OCI-LY7 (cell line): ENCODE data around the gene COL18A1. TPM values are rescaled to one million over a fixed set of nuclear protein-coding genes. Genes with fewer than 3 reads are reported as not detected.

Experiments used
- BruUV-seq: library from RNA; stranded (reverse); fragments of 400-500 nt; replicated peaks from 2 replicates; lab custom pipeline; 2021; lab: Mats Ljungman, UMichigan
- CTCF ChIA-PET: fragments of 300-600 bp; sonication (Branson Sonifier 250); formaldehyde crosslinking; loops from one replicate; lab custom pipeline; 2022; ENCODE audit warnings: antibody characterized with exemption; ENCODE audit not compliant: unreplicated experiment; lab: Charles Lee
- POLR2A ChIA-PET: fragments of 300-600 bp; sonication (Branson Sonifier 250); formaldehyde crosslinking; loops from one replicate; lab custom pipeline; 2022; ENCODE audit warnings: antibody characterized with exemption; lab: Charles Lee
- DNase-seq: peaks from one replicate; pipeline ENCODE4 v3.0.0-alpha.2; 2015; ENCODE audit warnings: low spot score
- H2AFZ ChIP-seq: fragments of 200-600 bp; sonication (generic), shearing (Covaris generic); 2 replicates; pipeline ENCODE4 v1.6.1; 2014; ENCODE audit warnings: mild to moderate bottlenecking, antibody characterized with exemption, low read length, moderate library complexity
- H3K27ac ChIP-seq: fragments of 200-600 bp; sonication (generic); 2 replicates; pipeline ENCODE4 v1.5.1; 2014; ENCODE audit warnings: mixed run types, low read depth, mild to moderate bottlenecking, moderate library complexity, low read length, inconsistent platforms; ENCODE audit not compliant: poor library complexity, severe bottlenecking
- H3K36me3 ChIP-seq: fragments of 200-600 bp; sonication (generic); 2 replicates; pipeline ENCODE4 v1.6.1; 2014; ENCODE audit warnings: mild to moderate bottlenecking, antibody characterized with exemption, low read length, moderate library complexity, mixed read lengths; ENCODE audit not compliant: insufficient read depth
- H3K4me1 ChIP-seq: fragments of 200-600 bp; sonication (generic); 2 replicates; pipeline ENCODE4 v1.5.1; 2014; ENCODE audit warnings: mild to moderate bottlenecking, low read length; ENCODE audit not compliant: insufficient read depth, poor library complexity, severe bottlenecking
- H3K4me2 ChIP-seq: fragments of 200-600 bp; sonication (generic); 2 replicates; pipeline ENCODE4 v1.6.1; 2014; ENCODE audit warnings: mild to moderate bottlenecking, low read length
- H3K4me3 ChIP-seq: fragments of 200-600 bp; sonication (generic); 2 replicates; pipeline ENCODE4 v1.5.1; 2014; ENCODE audit warnings: mild to moderate bottlenecking, low read depth, low read length; ENCODE audit not compliant: poor library complexity, severe bottlenecking
- H3K79me2 ChIP-seq: fragments of 200-600 bp; sonication (generic); 2 replicates; pipeline ENCODE4 v1.6.1; 2016; ENCODE audit warnings: low read depth, mild to moderate bottlenecking, low read length, moderate library complexity, mixed read lengths; ENCODE audit not compliant: insufficient read depth
- H3K9me2 ChIP-seq: fragments of 200-600 bp; sonication (generic); 2 replicates; pipeline ENCODE4 v1.6.1; 2016; ENCODE audit warnings: mild to moderate bottlenecking, low read length, mixed read lengths; ENCODE audit not compliant: insufficient read depth
- H3K9me3 ChIP-seq: fragments of 200-600 bp; sonication (generic); 2 replicates; pipeline ENCODE4 v1.6.1; 2014; ENCODE audit warnings: mild to moderate bottlenecking, mixed run types, low read length, mixed read lengths
- H4K20me1 ChIP-seq: fragments of 200-600 bp; sonication (generic); 2 replicates; pipeline ENCODE4 v1.6.1; 2014; ENCODE audit warnings: mild to moderate bottlenecking, antibody characterized with exemption, low read length, moderate library complexity, mixed read lengths; ENCODE audit not compliant: insufficient read depth
- CTCF ChIP-seq: fragments of 200-600 bp; sonication (generic); conservative IDR thresholded peaks from 2 replicates; pipeline ENCODE4 v1.5.1; 2014; ENCODE audit warnings: mild to moderate bottlenecking, antibody characterized with exemption, low read length, moderate library complexity, mixed read lengths
- EZH2phosphoT487 ChIP-seq: fragments of 200-600 bp; sonication (generic); IDR thresholded peaks from 2 replicates; pipeline ENCODE4 v1.6.1; 2018; ENCODE audit warnings: low read depth, borderline replicate concordance, mild to moderate bottlenecking, mixed run types, antibody characterized with exemption, low read length, moderate library complexity, mixed read lengths
- intact Hi-C: fragments of 100-400 bp; cut with micrococcal nuclease; formaldehyde crosslinking; loops from one replicate; pipeline ENCODE4 v1.10.0; 2022; ENCODE audit not compliant: unreplicated experiment
- total RNA-seq, 2 experiments: library from RNA; depleted of rRNA in 1 of 2; stranded (reverse); fragments of >200 nt in 1 of 2; shearing (Covaris generic) in 1 of 2; gene quantifications; 2 replicates each; pipeline ENCODE4 v1.2.3, GENCODE V29; 2014 to 2022

COL18A1 gene
- total RNA-seq, 2 experiments from 2014 or later, result 0.23 to 7.4 TPM

- ChIA-PET CTCF (no interaction called here), POLR2A (no interaction called here)
- Histone ChIP-seq H3K9me3 (no peaks in the 10 kb centered on the region), H3K36me3 (no peaks in the 10 kb centered on the region), H2AFZ (peak overlapping the region; percentile 43; the same call in 1 of the 2 replicates), H3K4me1 (peaks cover 5% of the 10 kb centered on the region), H3K9me2 (no peaks in the 10 kb centered on the region), H4K20me1 (no peaks in the 10 kb centered on the region), H3K27ac (no peak overlapping the region), H3K4me3 (no peak overlapping the region), H3K4me2 (no peak overlapping the region), H3K79me2 (no peaks in the 10 kb centered on the region)
- no TSS peak for BruUV-seq
- DNase-seq, result no peak
- TF ChIP-seq EZH2phosphoT487 (no peak), CTCF (no peak)
- intact Hi-C loops, result no loop called here
Observed at GRCh38 chr21:45478816-45479669, 74.1 kb downstream of the COL18A1 start.

- H3K36me3 ChIP-seq, result no peaks in the 10 kb centered on the region
- H3K9me3 ChIP-seq, result no peaks in the 10 kb centered on the region
- H3K27ac ChIP-seq, result no peak overlapping the region
- H3K4me3 ChIP-seq, result no peak overlapping the region
- no peak overlapping the region for H2AFZ ChIP-seq
- POLR2A ChIA-PET, result no interaction called here
- H3K4me2 ChIP-seq, result no peak overlapping the region
- no peaks in the 10 kb centered on the region for H3K79me2 ChIP-seq
- CTCF ChIA-PET, result no interaction called here
- DNase-seq, result no peak
- H3K4me1 ChIP-seq, result peaks cover 5% of the 10 kb centered on the region
- TF ChIP-seq EZH2phosphoT487, result no peak
- TF ChIP-seq CTCF, result no peak
- H3K9me2 ChIP-seq, result no peaks in the 10 kb centered on the region
- BruUV-seq, result no TSS peak
- no peaks in the 10 kb centered on the region for H4K20me1 ChIP-seq
- intact Hi-C loops, result no loop called here
Observed at GRCh38 chr21:45479691-45480675, 75.0 kb downstream of the COL18A1 start.
